Liver (tissue), 9 donors: ENCODE results near the gene CALR. TPM values are rescaled to one million over a fixed set of nuclear protein-coding genes. Genes with fewer than 3 reads are reported as not detected.

ENCODE experiments used
- DNase-seq: peaks from one replicate; pipeline ENCODE4 v3.0.0-alpha.2; 2017; ENCODE audit warnings: low spot score
- H3K27ac ChIP-seq, 2 donors: one replicate each; pipeline ENCODE4 v1.7.0; 2013; ENCODE audit warnings: inconsistent platforms in 2 of 2, low read length in 2 of 2, control low read depth in 1 of 2, low read depth in 1 of 2, mild to moderate bottlenecking in 1 of 2
- H3K27me3 ChIP-seq, 4 donors: one replicate each; pipeline versions ENCODE4 v1.6.1 to v1.7.0; 2013; ENCODE audit warnings: low read length in 3 of 4, inconsistent platforms in 1 of 4, mild to moderate bottlenecking in 1 of 4, moderate library complexity in 1 of 4; ENCODE audit not compliant: control insufficient read depth in 4 of 4, insufficient read depth in 4 of 4
- H3K36me3 ChIP-seq, 4 donors: one replicate each; pipeline versions ENCODE4 v1.6.1 to v1.7.0; 2013; ENCODE audit warnings: low read length in 3 of 4, mild to moderate bottlenecking in 3 of 4, low read depth in 1 of 4, moderate library complexity in 1 of 4; ENCODE audit not compliant: control insufficient read depth in 4 of 4, insufficient read depth in 3 of 4
- H3K4me1 ChIP-seq, 4 donors: one replicate each; pipeline versions ENCODE4 v1.6.1 to v1.7.0; 2013; ENCODE audit warnings: low read length in 3 of 4, mild to moderate bottlenecking in 3 of 4, moderate library complexity in 1 of 4; ENCODE audit not compliant: control insufficient read depth in 4 of 4, insufficient read depth in 4 of 4
- H3K4me3 ChIP-seq, 3 donors: one replicate each; pipeline versions ENCODE4 v1.6.1 to v1.7.0; 2013; ENCODE audit warnings: low read length in 3 of 3, control low read depth in 1 of 3, low read depth in 1 of 3, mild to moderate bottlenecking in 1 of 3
- H3K9ac ChIP-seq, 2 donors: one replicate each; pipeline ENCODE4 v1.7.0; 2013; ENCODE audit warnings: low read length in 2 of 2, mild to moderate bottlenecking in 2 of 2, moderate library complexity in 2 of 2, control low read depth in 1 of 2, low read depth in 1 of 2
- H3K9me3 ChIP-seq, 4 donors: one replicate each; pipeline versions ENCODE4 v1.6.1 to v1.7.0; 2013; ENCODE audit warnings: low read length in 3 of 4; ENCODE audit not compliant: control insufficient read depth in 4 of 4
- CTCF ChIP-seq: fragments of 150-350 bp; IDR thresholded peaks from 2 replicates; pipeline ENCODE4 v1.5.1; 2017; ENCODE audit warnings: improper control_type of control experiment, low read depth, low read length; ENCODE audit not compliant: missing input control
- EGR1 ChIP-seq, 2 donors: IDR thresholded peaks; 2 replicates each; pipeline ENCODE4 v1.6.1; 2016 to 2018; ENCODE audit warnings: antibody characterized with exemption in 2 of 2, low read depth in 2 of 2
- FOXA1 ChIP-seq: IDR thresholded peaks from 2 replicates; pipeline ENCODE4 v1.6.1; 2016; ENCODE audit warnings: antibody characterized with exemption
- FOXA2 ChIP-seq: IDR thresholded peaks from 2 replicates; pipeline ENCODE4 v1.6.1; 2016; ENCODE audit warnings: antibody characterized with exemption
- GABPA ChIP-seq, 2 donors: IDR thresholded peaks in 1 of 2; conservative IDR thresholded peaks in 1 of 2; 2 replicates each; pipeline ENCODE4 v1.6.1; 2016; ENCODE audit warnings: antibody characterized with exemption in 2 of 2, mild to moderate bottlenecking in 1 of 2, moderate library complexity in 1 of 2
- HNF4G ChIP-seq: IDR thresholded peaks from 2 replicates; pipeline ENCODE4 v1.6.1; 2016; ENCODE audit warnings: antibody characterized with exemption
- JUND ChIP-seq, 2 donors: IDR thresholded peaks; 2 replicates each; pipeline ENCODE4 v1.6.1; 2016; ENCODE audit warnings: antibody characterized with exemption in 2 of 2
- MAX ChIP-seq: IDR thresholded peaks from 2 replicates; pipeline ENCODE4 v1.6.1; 2016; ENCODE audit warnings: antibody characterized with exemption
- NR2F2 ChIP-seq: IDR thresholded peaks from 2 replicates; pipeline ENCODE4 v1.6.1; 2016; ENCODE audit warnings: antibody characterized with exemption
- RAD21 ChIP-seq, 2 donors: IDR thresholded peaks; 2 replicates each; pipeline ENCODE4 v1.6.1; 2016; ENCODE audit warnings: antibody characterized with exemption in 2 of 2, mild to moderate bottlenecking in 2 of 2
- REST ChIP-seq: IDR thresholded peaks from 2 replicates; pipeline ENCODE4 v1.6.1; 2016; ENCODE audit warnings: antibody characterized with exemption, mild to moderate bottlenecking
- RXRA ChIP-seq, 2 donors: IDR thresholded peaks; 2 replicates each; pipeline ENCODE4 v1.6.1; 2017 to 2018; ENCODE audit warnings: antibody characterized with exemption in 2 of 2, mild to moderate bottlenecking in 1 of 2
- SP1 ChIP-seq: IDR thresholded peaks from 2 replicates; pipeline ENCODE4 v1.6.1; 2018; ENCODE audit warnings: antibody characterized with exemption, mild to moderate bottlenecking
- TAF1 ChIP-seq: conservative IDR thresholded peaks from 2 replicates; pipeline ENCODE4 v1.6.1; 2016; ENCODE audit warnings: antibody characterized with exemption, mild to moderate bottlenecking
- YY1 ChIP-seq: IDR thresholded peaks from 2 replicates; pipeline ENCODE4 v1.6.1; 2016; ENCODE audit warnings: antibody characterized with exemption, mild to moderate bottlenecking
- ZBTB33 ChIP-seq: IDR thresholded peaks from 2 replicates; pipeline ENCODE4 v1.6.1; 2016; ENCODE audit warnings: antibody characterized with exemption
- WGBS: extraction: QIAGEN DNeasy Blood & Tissue Kit; methylation state at CpG from one replicate; pipeline ENCODE4 v1.1.7; 2013; 5-methylcytosine and 5-hydroxymethylcytosine counted together
- polyA plus RNA-seq, 2 donors: library from polyadenylated mRNA; stranded (reverse) in 1 of 2; unstranded in 1 of 2; fragments of 200-250 nt in 1 of 2; fragments of >200 nt in 1 of 2; fragmentation: Nextera tagmentation in 1 of 2; extraction: Ambion mirVana in 1 of 2; gene quantifications; one replicate each; pipeline versions ENCODE4 v1.2.1 to v1.2.3, GENCODE V29; 2013 to 2015
- total RNA-seq, 2 donors: library from RNA; depleted of rRNA; stranded (reverse); fragments of >200 nt; gene quantifications; one replicate each; pipeline ENCODE4 v1.2.3, GENCODE V29; 2014
- donor health status: healthy.
- donor health status: healthy.
- donor health status: healthy.
- donor health status: healthy.
- donor health status: healthy.

Gene CALR
- total and polyA plus RNA-seq, 4 donors, result 618 to 1,316 (median 1,070) TPM

DNA sequence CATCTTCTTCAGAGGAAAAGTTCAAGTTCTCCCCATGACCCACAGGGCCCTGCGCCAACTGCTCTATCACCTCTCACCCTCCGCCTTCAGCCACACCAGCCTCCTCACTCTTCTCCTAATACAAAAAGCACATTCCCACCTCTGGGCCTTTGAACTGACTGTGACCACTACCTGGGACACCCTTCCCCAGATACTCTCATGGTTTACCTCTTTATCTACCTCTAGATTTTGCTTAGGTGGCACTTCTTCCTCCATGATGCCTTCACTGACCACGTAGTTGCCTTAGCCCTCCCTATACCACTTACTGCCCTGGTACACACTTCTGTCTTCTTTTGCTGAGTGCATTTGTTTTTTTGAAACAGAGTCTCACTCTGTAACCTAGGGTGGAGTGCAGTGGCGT lies 15.4 kb upstream of the CALR start:
- Histone ChIP-seq H3K9me3 (no peaks in the 10 kb centered on the region), H3K4me1 (peaks cover 0 to 5% (median 3%) of the 10 kb centered on the region in 4 donors), H3K27ac (no peak overlapping the region), H3K4me3 (no peak overlapping the region), H3K36me3 (peaks cover 21 to 44% (median 32%) of the 10 kb centered on the region in 4 donors), H3K9ac (no peak overlapping the region), H3K27me3 (no peaks in the 10 kb centered on the region)
- no peak for DNase-seq
- WGBS, result 98% methylated on average over 4 of the region's 4 CpGs
- TF ChIP-seq YY1, result no peak
- no peak for TF ChIP-seq REST
- TF ChIP-seq FOXA2, result no peak
- no peak for TF ChIP-seq MAX
- TF ChIP-seq TAF1, result no peak
- TF ChIP-seq CTCF, result no peak
- TF ChIP-seq FOXA1, result no peak

DNA sequence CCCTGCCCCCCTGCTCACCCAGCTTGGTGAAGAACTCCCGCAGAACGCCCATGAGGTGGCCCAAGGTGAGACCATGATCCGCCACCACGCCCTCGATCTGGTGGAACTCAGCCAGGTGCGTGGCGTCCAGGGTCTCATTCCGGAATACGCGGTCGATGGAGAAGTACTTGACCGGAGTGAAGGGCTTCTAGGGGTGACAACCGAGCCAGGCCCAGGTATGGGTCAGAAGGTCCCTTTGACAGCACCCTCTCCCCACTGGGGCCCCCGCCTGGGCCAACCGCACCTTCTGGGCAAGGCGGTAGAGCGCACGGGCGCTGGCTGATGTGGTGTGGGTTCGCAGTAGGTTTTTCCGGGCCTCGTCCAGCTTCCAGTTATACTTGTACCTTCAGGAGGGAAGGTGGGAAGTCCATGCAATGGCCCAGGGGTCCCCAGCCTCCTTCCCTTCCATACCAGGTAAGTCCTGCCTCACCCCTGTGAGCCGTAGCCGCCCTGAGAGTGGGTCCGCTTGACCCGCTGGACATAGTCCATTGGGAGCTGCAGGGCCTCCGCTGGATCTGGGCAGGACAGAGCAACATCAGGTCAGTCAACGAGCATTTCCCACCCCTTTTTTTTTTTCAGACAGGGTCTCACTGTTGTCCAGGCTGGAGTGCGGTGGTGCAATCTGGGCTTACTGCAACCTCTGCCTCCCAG lies 13.6 kb upstream of the CALR start:
- no peak overlapping the region for H3K9ac ChIP-seq
- TF ChIP-seq ZBTB33 (no peak), FOXA1 (no peak), NR2F2 (no peak), RAD21 (IDR thresholded peaks at IDR 0.05) (no peak), MAX (no peak), SP1 (no peak), FOXA2 (no peak), JUND (IDR thresholded peaks at IDR 0.05) (no peak), GABPA (IDR thresholded peaks at IDR 0.05 in 1 of 2, conservative IDR thresholded peaks at IDR 0.05 in 1 of 2) (no peak), EGR1 (IDR thresholded peaks at IDR 0.05; ENCODE audit: low read depth in 2 of 2) (no peak), RXRA (IDR thresholded peaks at IDR 0.05) (no peak), REST (no peak), CTCF (no peak), HNF4G (no peak)
- H3K4me1 ChIP-seq, result no peaks in the 10 kb centered on the region
- no peaks in the 10 kb centered on the region for H3K27me3 ChIP-seq
- 97% methylated on average over 29 of the region's 29 CpGs for WGBS
- no peak overlapping the region for H3K27ac ChIP-seq
- DNase-seq, result no peak
- H3K4me3 ChIP-seq, result no peak overlapping the region
- peaks cover 26 to 59% (median 45%) of the 10 kb centered on the region in 4 donors for H3K36me3 ChIP-seq
- H3K9me3 ChIP-seq, result no peaks in the 10 kb centered on the region
